Fibroblast of lung (primary cell): Measurements from ENCODE around the gene MEN1.

ENCODE experiments used
- EZH2 ChIP-seq: IDR thresholded peaks from 2 replicates; pipeline ENCODE4 v1.5.1; 2012; ENCODE audit warnings: low read length, control low read depth, mild to moderate bottlenecking; ENCODE audit errors: missing control alignments
- TF ChIP-seq, protein P1 (sequence below), 2 donors: IDR thresholded peaks in 1 of 2; conservative IDR thresholded peaks in 1 of 2; 1 replicate in 1 of 2; 2 replicates in 1 of 2; pipeline ENCODE4 v1.5.1; 2011 to 2012; ENCODE audit warnings: low read length in 2 of 2, control low read depth in 1 of 2, inconsistent platforms in 1 of 2, low read depth in 1 of 2, mild to moderate bottlenecking in 1 of 2

DNA sequence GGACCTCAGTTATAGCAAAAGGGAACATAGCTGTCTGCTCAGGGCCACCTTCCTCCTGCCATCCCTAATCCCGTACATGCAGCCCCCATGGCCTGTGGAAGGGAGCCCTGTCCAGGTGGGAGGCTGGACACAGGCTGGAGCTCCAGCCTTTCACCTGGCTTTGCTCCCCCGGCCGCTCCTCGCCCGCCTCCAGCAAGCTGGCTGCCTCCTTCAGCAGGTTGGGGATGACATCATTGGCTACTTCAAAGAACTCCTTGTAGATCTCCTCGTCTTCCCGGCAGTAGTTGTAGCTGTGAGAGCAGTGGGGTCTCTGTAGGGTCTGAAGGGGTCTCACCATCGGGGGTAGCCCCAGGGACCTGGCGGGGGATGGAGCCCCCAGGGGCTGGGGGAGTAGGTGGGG is 4.9 kb downstream of the MEN1 start:
- TF ChIP-seq, protein P1, sequence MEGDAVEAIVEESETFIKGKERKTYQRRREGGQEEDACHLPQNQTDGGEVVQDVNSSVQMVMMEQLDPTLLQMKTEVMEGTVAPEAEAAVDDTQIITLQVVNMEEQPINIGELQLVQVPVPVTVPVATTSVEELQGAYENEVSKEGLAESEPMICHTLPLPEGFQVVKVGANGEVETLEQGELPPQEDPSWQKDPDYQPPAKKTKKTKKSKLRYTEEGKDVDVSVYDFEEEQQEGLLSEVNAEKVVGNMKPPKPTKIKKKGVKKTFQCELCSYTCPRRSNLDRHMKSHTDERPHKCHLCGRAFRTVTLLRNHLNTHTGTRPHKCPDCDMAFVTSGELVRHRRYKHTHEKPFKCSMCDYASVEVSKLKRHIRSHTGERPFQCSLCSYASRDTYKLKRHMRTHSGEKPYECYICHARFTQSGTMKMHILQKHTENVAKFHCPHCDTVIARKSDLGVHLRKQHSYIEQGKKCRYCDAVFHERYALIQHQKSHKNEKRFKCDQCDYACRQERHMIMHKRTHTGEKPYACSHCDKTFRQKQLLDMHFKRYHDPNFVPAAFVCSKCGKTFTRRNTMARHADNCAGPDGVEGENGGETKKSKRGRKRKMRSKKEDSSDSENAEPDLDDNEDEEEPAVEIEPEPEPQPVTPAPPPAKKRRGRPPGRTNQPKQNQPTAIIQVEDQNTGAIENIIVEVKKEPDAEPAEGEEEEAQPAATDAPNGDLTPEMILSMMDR (conservative IDR thresholded peaks at IDR 0.05 in 1 of 2, IDR thresholded peaks at IDR 0.05 in 1 of 2; ENCODE audit: low read depth in 1 of 2, low read length in 2 of 2): no peak
- TF ChIP-seq EZH2: no peak
